GM03348 (cell line): ENCODE measurements around the gene B3GNT4.
A peak's percentile ranks its signal among the peaks of the same experiment; 100 is the strongest.
"Not testable (repeated sequence)": the region's sequence is repeated elsewhere in the genome, so short reads cannot be mapped to it uniquely, and the experiment has no call there.

Experiments used
- DNase-seq: peaks from one replicate; pipeline ENCODE4 v3.0.0; 2012; ENCODE audit warnings: low spot score

B3GNT4 gene

DNA sequence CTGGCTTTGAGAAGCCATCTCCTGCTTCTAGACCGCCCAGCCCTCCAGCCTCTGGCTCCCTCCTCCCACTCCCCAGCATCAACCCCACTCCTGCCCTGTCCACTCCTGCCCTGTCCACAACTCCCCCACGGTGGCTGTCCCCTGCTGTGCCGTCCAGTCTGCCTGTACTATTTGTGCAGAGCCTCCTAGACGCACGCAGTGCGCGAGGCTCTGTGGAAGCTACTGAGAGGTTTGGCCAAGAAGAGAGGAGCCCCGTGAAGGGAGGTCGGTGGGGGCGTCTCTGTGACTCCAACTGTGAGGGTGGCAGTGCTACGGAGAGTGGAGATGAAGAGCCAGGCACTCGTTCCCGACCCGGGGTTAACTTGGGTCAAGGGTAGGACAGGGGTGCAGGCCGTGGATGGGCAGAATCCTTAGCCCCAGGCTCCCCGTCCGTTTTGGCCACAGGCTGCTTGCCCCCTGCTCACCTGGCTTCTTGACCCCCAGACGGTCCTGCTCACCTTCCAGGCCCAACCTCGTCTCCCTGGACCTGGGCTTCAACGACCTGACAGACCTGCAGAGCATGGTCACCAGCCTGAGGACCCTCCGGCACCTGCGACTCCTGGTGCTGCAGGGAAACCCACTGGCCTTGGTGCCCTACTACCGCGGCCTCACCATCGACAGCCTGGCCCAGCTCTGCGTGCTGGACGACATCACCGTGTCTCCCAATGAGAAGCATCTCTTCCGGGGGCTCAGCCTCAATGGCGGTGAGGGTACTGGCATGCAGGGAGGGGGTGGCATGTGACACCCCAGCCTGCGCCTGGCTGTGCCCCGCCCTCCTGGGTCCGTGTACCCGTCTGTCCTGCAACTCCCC, 13.7 kb upstream of the B3GNT4 start:
- DNase-seq: no peak

DNA sequence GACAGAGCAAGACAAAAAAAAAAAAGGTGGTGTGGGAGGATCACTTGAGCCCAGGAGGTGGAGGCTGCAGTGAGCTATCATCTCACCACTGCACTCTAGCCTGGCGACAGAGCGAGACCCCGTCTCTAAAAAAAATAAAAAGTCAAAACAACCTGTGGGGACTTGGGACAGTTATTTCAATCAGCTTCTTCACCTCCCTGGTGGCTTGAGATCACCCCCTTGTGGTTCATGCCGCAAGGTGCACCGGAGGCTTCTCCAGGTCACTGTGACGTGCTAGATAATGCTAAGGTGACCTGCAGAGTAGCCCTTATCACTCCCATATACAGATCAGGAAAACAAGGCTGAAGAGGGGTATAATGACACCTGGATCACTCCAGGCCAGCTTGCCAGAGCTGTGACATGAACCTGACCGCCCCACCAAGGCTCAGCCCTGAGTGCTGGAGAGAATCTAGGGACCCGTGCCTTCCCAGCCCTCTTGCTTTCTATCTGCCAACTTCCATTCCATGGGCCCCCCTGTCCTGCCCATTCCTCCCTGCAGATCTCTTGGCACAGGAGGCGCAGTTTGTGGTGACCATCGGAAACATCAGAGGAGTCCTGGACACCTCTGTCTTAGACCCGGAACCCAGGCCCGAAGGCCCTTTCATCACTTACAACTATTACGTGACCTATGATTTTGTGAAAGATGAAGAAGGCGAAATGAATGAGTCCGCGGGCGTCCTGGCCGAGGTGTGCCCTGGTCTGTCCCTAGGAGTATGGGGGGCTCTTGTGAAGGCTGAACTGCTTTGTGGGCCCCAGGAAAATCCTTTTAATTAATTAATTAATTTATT, 12.5 kb upstream of the B3GNT4 start:
- DNase-seq: peak; percentile 82

DNA sequence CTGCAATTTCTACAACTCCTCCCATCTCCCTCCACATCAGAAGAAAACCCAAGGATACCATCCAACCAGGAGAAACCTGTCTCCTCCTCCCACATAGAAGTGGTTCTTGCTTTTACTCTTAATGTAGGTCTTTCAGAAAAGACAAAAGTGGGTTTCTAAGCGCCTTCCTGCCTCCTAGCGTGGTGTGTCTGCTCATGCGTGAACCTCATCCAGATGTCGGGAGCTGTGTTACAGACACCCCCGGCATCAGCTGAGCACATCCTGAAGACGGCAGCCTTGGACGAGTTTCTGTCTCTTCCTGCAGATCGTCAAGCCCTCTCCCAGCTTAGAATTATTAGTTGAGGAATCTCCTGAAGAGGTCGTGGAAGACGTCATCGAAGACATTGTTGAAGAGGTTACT, 11.1 kb upstream of the B3GNT4 start:
- no peak for DNase-seq

- DNase-seq: no peak
These were observed 8.7 kb upstream of the B3GNT4 start for GRCh38 chr12:122194804-122195203.

GRCh38 chr12:122195405-122195804, 8.1 kb upstream of the B3GNT4 start:
- no peak for DNase-seq

- no peak for DNase-seq
These were observed 5.9 kb upstream of the B3GNT4 start for GRCh38 chr12:122197612-122197966.

DNA sequence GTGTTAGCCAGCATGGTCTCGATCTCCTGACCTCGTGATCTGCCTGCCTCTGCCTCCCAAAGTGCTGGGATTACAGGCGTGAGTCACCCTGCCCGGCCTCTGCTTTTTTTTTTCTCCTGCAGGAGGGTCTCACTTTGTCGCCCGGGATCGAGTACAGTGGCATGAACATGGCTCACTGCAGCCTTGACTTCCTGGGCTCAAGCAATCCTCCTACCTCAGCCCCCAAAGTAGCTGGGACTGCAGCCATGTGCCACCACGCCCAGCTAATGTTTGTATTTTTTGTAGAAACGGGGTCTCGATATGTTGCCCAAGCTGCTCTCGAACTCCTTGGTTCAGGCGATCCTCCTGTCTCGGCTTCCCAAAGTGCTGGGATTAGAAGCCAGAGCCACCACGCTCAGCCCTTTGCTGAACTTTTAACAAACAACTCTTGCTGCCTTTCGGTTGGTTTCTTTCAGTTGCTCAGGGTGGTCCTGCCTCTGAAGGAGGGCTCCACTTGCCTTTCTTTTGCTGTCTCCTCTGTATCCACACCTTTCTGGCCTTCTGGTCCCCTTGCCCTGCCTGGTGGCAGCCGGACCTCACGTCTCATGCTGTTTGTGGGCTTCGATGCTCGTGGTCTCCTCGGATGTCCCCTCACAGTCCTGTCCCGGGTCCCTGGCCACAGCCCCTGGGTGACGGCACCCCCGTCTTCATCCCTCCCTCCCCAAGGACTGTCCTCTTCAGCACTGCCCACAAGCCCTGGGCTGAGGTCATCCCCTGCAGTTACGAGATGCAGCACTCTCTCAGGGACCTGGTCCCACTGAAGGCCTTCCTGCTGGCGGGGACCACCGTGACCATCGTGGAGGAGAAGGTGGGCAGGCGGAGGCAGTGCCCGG, 3.8 kb upstream of the B3GNT4 start:
- DNase-seq: no peak

- DNase-seq: no peak
These were observed 2.9 kb upstream of the B3GNT4 start for GRCh38 chr12:122200541-122201175.

GRCh38 chr12:122201381-122201780, 2.1 kb upstream of the B3GNT4 start:
- no peak for DNase-seq

- no peak for DNase-seq
These were observed 1.5 kb upstream of the B3GNT4 start for GRCh38 chr12:122202017-122202416.

DNA sequence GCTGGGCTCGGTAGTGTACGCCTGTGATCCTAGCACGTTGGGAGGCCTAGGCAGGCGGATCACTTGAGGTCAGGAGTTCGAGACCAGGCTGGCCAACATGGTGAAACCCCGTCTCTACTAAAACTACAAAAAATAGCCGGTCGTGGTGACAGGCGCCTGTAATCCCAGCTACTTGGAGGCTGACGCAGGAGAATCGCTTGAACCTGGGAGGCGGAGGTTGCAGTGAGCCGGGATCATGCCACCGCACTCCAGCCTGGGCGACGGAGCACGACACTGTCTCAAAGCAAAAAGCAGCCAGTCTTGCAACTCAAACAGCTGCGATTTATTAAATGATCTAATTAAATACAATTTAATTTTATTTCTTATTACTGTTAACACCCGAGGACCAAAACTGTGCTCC, 698 bp upstream of the B3GNT4 start:
- DNase-seq: not testable (repeated sequence)

- DNase-seq: no peak
These were observed 901 bp downstream of the B3GNT4 start for GRCh38 chr12:122204167-122205052.

GRCh38 chr12:122205053-122205925, 1.8 kb downstream of the B3GNT4 start:
- no peak for DNase-seq

DNA sequence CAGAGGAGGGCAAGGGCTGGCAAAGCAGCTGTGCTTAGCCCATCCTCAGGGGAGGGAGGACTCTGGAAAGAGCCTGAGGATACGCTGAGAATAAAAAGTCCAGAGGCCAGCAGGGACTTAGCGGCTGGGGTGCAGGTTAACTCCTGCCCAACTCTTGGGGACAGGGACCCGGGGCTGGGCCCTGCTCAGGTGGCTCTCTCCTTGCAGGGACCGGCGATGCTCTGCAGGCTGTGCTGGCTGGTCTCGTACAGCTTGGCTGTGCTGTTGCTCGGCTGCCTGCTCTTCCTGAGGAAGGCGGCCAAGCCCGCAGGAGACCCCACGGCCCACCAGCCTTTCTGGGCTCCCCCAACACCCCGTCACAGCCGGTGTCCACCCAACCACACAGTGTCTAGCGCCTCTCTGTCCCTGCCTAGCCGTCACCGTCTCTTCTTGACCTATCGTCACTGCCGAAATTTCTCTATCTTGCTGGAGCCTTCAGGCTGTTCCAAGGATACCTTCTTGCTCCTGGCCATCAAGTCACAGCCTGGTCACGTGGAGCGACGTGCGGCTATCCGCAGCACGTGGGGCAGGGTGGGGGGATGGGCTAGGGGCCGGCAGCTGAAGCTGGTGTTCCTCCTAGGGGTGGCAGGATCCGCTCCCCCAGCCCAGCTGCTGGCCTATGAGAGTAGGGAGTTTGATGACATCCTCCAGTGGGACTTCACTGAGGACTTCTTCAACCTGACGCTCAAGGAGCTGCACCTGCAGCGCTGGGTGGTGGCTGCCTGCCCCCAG, 2.8 kb downstream of the B3GNT4 start:
- no peak for DNase-seq

GRCh38 chr12:122206976-122207375, 3.5 kb downstream of the B3GNT4 start:
- no peak for DNase-seq

DNA sequence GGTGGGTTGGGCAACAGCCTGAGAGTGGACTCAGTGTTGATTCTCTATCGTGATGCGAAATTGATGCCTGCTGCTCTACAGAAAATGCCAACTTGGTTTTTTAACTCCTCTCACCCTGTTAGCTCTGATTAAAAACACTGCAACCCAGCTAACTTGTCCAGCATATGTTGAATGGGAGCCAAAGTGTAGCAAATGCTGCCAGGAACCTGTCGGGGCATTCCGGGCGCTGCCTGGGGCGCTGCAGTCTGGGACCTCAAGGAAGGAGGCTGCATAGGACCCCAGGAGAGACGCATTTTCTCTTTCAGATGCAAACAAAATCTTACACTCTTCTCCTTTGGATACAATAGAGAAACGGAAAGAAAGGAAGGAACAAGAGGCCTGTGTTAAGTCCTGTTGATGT, 3.9 kb downstream of the B3GNT4 start:
- no peak for DNase-seq

DNA sequence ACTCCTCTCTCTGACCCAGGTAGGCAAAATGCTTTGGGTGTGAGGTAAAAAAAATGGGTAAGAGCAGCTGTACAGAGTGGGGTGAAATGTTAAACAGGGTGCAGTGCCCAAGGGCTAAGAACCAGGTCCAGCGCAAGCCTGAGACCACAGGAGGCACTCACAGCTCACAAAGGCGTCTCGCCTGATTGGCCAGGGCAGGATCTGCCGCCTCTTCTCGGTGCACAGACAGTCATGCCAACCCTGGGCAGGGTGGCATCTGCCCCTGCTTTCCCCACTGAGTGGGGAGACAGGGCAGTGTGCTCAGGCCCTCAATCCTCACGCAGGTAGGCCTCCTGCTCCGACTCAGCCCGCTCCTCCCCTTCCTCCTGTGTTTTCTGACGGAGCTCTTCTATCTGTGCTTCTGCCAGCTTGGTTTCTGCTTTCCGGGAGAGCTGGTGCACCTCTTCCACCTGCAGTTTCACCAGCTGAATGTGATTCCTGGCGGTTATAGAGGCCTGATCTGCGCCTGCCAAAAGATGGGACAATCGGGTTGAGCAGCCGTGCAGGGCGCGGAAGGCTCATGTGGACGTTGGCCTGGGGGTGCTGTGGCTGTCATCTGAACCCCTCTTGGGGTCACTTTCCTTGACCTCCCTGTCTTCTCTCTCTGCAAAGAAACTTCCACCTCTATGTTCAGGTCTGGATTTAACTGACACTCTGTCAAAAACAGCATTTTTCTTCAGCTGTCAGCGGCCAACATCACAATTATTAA, 4.7 kb downstream of the B3GNT4 start:
- DNase-seq: no peak

- DNase-seq: no peak
These were observed 12.3 kb downstream of the B3GNT4 start for GRCh38 chr12:122215771-122216170.
